Measurements from ENCODE around the gene IL1RAPL2. TPM values are rescaled to one million over a fixed set of nuclear protein-coding genes. Genes with fewer than 3 reads are reported as not detected.

Gene IL1RAPL2
- total and polyA plus RNA-seq, 2 of the 4 experiments (the other 2 are of a cell fraction): 0.03 TPM; not detected in 1

- H2BK15ac ChIP-seq (ENCODE audit: low read depth, low read length): no peak overlapping the region
- H3K23ac ChIP-seq (ENCODE audit: low read depth, low read length): no peak overlapping the region
- ATAC-seq (ENCODE audit: low read depth) (no peak), DNase-seq (no peak)
- H4K5ac ChIP-seq (ENCODE audit: low read depth, low read length): no peak overlapping the region
- no peaks in the 10 kb centered on the region for H3K4me1 ChIP-seq (ENCODE audit: control insufficient read depth, insufficient read depth, low read length)
- dilution Hi-C loops (cut with HindIII; ENCODE audit: low sequenced_read_pairs, unreplicated experiment) (no loop called here), in situ Hi-C loops (cut with MboI; ENCODE audit: low sequenced_read_pairs) (no loop called here), intact Hi-C loops (cut with micrococcal nuclease) (loop anchor here (1.0 kb wide), 1 partner anchor 34 kb away; no protein-coding TSS in a partner anchor)
- BruUV-seq (replicated peaks): no TSS peak
- H3K56ac ChIP-seq (ENCODE audit: extremely low read depth, insufficient read depth, low read length): no peak overlapping the region
- H3K27ac ChIP-seq (ENCODE audit: insufficient read depth, low read length): no peak overlapping the region
- no peak overlapping the region for H3K4me2 ChIP-seq (ENCODE audit: low read depth, low read length)
- H3K36me3 ChIP-seq (ENCODE audit: control insufficient read depth, insufficient read depth, low read length): no peaks in the 10 kb centered on the region
- POLR2A ChIA-PET (ENCODE audit: unreplicated experiment): no interaction called here
- no peaks in the 10 kb centered on the region for H3K9me3 ChIP-seq (ENCODE audit: control insufficient read depth, insufficient read depth, low read length)
- H3K14ac ChIP-seq (replicated peaks; ENCODE audit: low read depth, low read length): no peak overlapping the region
- H3K9ac ChIP-seq (ENCODE audit: low read depth, low read length): no peak overlapping the region
- no peak overlapping the region for H4K8ac ChIP-seq (ENCODE audit: low read depth in 2 of 2, low read length in 2 of 2)
- H3K9me1 ChIP-seq (ENCODE audit: insufficient read depth, low read length): no peaks in the 10 kb centered on the region
- H2AFZ ChIP-seq (replicated peaks; ENCODE audit: low read length, poor library complexity): no peak overlapping the region
- H3K4ac ChIP-seq (ENCODE audit: low read depth, low read length): no peak overlapping the region
- H2BK20ac ChIP-seq (ENCODE audit: low read depth, low read length): no peak overlapping the region
- H3K79me1 ChIP-seq (ENCODE audit: low read depth in 1 of 2, low read length in 2 of 2): no peaks in the 10 kb centered on the region
- H2BK120ac ChIP-seq (ENCODE audit: low read depth, low read length): no peak overlapping the region
- WGBS, 2 experiments (ENCODE audit: extremely low coverage in 2 of 2, insufficient read length in 1 of 2): no CpG with 5 or more reads among the region's 3 CpGs
- H3K18ac ChIP-seq (ENCODE audit: low read depth, low read length): no peak overlapping the region
- CTCF ChIA-PET: no interaction called here
- no peak overlapping the region for H2AK5ac ChIP-seq (ENCODE audit: low read depth, low read length)
- H2AK9ac ChIP-seq (replicated peaks; ENCODE audit: low read depth, low read length, poor library complexity): no peak overlapping the region
- TF ChIP-seq MAZ (IDR thresholded peaks at IDR 0.05; ENCODE audit: borderline replicate concordance, low read depth, low read length) (no peak), CTCF (conservative IDR thresholded peaks at IDR 0.05; ENCODE audit: low read depth, low read length) (no peak), MAFK (IDR thresholded peaks at IDR 0.05; ENCODE audit: low read depth, low read length) (no peak), MXI1 (IDR thresholded peaks at IDR 0.05; ENCODE audit: borderline replicate concordance, low read depth, low read length) (no peak)
- H4K91ac ChIP-seq (ENCODE audit: insufficient read depth, low read depth, low read length): no peak overlapping the region
- H4K20me1 ChIP-seq (ENCODE audit: insufficient read depth, low read length): no peaks in the 10 kb centered on the region
- no peak overlapping the region for H2BK5ac ChIP-seq (ENCODE audit: low read depth, low read length, poor library complexity, severe bottlenecking)
- no peaks in the 10 kb centered on the region for H3K27me3 ChIP-seq (ENCODE audit: control insufficient read depth, insufficient read depth, low read length)
- no peak overlapping the region for H3K4me3 ChIP-seq (ENCODE audit: insufficient read depth, low read depth, low read length)
Measured at GRCh38 chrX:105458846-105459245, 892.8 kb downstream of the IL1RAPL2 start.
